ENCODE results near the gene IZUMO1R.
"Not testable (repeated sequence)": the region's sequence is repeated elsewhere in the genome, so short reads cannot be mapped to it uniquely, and the experiment has no call there.

Gene IZUMO1R

DNA sequence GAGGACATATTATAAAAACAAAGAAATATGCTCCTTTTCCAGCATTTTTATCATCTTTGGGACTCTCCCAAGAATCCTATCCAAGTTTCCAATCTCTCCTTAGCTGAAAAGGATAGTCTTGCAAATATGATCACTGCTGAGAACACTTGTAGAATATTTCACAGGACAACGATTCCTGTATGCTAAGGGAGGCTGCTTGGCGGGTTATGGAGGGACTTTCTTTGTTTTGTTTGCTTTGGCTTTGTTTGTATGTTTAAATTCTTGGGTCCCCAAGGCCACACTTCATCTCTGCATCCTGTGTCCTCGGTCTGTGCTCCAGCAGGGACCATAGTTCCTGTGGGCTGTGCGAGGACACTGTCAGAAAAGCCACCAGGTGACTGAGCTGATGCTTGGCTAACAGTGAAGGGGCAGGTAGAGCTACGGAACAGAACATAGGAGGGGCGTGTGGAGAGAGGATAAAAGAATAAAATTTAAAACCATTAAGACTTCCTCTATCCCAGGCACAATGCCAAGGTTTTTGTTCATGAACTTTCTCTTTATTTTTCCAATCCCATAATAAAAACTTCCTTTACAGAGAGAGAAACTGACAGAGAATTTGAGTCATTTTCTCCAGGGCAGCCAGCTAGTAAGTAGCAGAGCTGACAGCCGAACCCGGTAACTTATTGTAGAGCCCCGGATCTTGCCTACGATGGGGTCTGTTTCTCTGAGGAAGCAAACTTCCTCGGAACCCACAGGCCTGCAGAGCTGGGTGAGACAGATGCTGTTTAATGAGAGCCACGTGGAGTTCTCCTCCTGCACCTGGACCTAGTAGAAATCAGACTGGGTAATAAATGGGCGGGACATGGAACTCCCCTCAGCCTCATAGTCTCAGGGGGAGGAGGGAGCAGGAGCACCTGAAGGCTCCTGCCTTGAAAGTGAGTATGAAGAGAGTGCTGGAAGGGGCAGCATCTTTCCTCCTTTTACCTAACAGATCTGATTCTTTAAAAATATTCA is at the start of gene IZUMO1R:
Gene IZUMO1R, plus strand, starts transcription at position 615 of the 993 bp plus-strand sequence. CDS start 1,057 bp downstream, outside the sequence.
- H3K4me3 ChIP-seq, result no peak within 1 kb of the TSS
- H3K27ac ChIP-seq, result no peak within 1 kb of the TSS

DNA sequence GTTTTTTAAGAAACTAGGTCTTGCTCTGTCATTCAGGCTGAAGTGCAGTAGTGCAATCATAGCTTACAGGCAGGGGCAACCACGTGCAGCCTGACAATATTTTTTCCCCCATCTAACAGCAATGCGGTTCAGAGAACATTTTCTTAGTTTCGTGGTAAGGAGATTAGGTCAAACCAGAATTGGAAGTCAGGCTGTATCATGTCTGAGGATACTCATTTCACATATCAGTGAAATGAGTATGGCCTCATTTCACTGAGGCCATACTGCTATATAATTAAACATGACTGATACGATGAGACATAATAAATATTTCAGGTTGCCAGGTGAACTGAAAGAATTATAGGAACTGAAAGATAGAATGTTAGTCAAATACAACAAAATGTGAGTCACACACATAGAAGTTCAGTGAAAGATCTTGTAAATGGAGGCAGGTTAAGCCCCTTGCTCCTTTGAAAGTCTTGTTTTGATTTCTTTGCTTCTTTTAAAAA is 32.5 kb upstream of the IZUMO1R start:
- no peak overlapping the region for H3K4me3 ChIP-seq
- H3K27ac ChIP-seq, result no peak overlapping the region

DNA sequence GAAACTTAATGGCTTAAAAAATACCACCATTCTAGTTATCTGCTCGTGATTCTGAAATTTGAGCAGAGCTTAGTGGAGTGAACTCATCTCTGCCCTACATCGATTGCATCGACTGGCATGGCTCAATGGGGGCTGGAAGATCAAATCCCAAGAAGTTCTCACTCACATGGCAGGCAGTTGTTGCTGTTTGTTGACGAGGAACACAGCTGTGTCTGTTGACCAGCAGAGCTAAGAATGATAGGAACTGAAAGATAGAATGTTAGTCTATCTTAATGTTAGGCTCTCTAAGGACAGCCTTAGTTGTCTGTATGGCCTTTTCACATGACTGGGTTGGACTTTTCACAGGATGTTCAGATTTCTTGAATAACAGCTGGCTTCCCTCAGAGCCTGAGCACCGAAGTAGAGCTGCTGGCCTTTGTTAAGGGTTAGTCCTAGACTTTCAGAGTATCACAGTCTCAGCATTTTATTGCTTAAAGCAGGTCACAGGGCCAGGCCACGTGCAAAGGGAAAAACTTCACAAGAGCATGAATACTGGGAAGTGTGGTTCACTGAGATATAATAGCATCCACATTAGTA is 31.6 kb upstream of the IZUMO1R start:
- Histone ChIP-seq H3K27ac (no peak overlapping the region), H3K4me3 (no peak overlapping the region)

GRCh38 chr11:94275961-94276360 is 28.4 kb upstream of the IZUMO1R start:
- Histone ChIP-seq H3K27ac (no peak overlapping the region), H3K4me3 (no peak overlapping the region)

- Histone ChIP-seq H3K4me3 (no peak overlapping the region), H3K27ac (no peak overlapping the region)
Measured at GRCh38 chr11:94276943-94277342, 27.4 kb upstream of the IZUMO1R start.

DNA sequence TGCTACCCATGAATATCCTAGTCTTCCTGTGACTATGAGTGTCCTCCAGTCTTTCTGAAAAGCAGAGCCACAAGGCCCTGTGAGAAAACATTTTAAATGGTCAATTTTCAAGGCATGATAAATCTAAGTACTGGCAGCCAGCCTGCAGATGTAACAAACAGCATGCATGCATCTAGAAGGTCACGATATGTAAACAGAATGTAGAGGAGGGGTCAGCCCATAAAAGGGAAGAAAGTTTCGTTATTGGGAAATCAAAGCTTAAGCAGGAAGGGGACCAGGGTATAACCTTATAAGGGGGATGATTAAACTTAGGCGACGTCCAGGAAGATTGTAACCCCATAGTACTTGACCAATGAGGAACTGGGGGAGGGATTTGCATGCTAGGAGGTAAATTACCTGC is 26.2 kb upstream of the IZUMO1R start:
- not testable (repeated sequence) for H3K27ac ChIP-seq, H3K4me3 ChIP-seq

DNA sequence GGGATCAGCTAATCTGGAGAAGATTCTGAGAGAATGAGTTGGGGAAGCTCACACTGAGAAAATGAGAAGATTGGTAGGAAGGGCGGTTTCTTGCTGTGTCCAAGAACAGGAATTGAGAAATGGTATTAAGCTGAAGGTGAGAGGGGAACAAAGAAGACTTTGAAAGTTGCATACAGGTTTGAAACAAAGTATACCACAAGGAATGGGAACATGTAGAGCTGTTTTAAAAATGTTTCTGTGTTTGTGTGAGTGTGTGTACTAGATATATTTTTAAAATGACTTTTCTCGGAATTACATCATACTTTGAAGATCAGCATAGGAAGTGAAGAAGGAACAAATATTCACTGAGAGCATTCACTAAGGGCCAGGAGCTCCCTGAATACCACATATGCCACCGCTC is 24.4 kb upstream of the IZUMO1R start:
- no peak overlapping the region for H3K4me3 ChIP-seq
- H3K27ac ChIP-seq, result no peak overlapping the region

- H3K27ac ChIP-seq, result no peak overlapping the region
- H3K4me3 ChIP-seq, result no peak overlapping the region
Measured at GRCh38 chr11:94281324-94281723, 23.1 kb upstream of the IZUMO1R start.

- Histone ChIP-seq H3K4me3 (no peak overlapping the region), H3K27ac (no peak overlapping the region)
Measured at GRCh38 chr11:94283678-94284077, 20.7 kb upstream of the IZUMO1R start.

DNA sequence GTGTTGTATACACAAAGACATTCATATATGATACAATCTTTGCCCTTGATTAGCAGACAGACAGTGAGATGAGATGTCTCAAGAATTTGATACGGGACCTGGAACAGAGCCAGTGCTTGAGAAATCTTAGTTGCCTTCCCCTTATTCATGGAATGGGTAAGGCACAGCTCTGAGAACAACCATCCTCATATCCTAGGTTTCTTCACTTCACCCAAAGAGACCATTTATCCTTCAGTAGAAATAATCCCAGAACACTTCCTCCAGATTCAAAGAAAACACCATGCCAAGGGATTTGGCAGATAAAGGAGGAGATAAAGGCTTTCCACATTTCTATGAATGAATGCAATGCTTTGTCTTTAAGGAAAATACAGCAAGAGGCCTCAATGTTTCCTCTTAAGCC is 8.8 kb upstream of the IZUMO1R start:
- Histone ChIP-seq H3K27ac (no peak overlapping the region), H3K4me3 (no peak overlapping the region)

DNA sequence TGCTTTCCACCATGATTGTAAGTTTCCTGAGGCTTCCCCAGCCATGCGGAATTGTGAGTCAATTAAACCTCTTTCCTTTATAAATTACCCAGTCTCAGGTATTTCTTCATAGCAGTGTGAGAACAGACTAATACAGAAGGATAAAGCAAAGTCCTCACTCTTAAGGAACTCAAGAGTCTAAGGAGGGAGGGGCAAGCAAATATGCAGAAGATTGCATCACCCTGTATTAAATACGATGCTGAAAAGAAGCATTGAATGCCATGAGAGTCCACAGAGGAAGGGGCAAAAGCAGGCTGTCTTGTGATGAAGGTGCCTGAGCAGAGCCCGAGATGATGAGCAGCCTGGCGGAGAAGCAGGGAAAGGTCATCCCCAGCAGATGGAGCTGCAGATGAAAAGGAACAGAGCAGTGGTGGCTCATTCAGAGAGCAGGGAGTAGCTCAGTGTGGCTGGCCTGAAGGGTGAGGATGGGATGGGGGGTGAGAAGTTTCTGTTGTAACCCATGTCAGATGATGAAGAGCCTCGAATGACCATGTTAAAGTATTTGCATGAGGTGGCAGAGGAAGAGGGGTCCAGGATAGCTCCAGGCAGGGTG is 6.3 kb upstream of the IZUMO1R start:
- Histone ChIP-seq H3K27ac (no peak overlapping the region), H3K4me3 (no peak overlapping the region)

DNA sequence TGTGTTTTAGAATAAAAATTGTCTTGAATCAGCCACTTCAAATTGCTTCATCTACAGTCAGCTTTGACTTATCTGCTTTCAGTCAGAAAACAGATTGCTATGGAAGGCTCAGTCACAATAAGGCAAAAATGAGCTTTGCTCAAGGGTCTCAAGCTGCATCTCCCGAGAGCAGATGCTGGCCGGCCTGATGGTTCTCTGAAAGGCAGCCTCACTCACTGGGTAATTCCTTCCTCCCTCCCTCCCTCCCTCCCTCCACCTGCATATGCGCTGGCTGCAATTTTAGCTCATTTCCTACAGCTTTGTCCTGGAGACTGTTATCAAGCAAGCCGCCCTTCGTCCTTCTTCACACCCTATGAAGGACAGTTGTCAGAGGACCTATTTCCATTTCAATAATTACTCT is 1.6 kb upstream of the IZUMO1R start:
- H3K27ac ChIP-seq, result no peak overlapping the region
- H3K4me3 ChIP-seq, result no peak overlapping the region

GRCh38 chr11:94305146-94305545 is 766 bp downstream of the IZUMO1R start:
- no peak overlapping the region for H3K27ac ChIP-seq

GRCh38 chr11:94307101-94307791 is 2.9 kb downstream of the IZUMO1R start:
- H3K4me3 ChIP-seq, result no peak overlapping the region
- H3K27ac ChIP-seq, result no peak overlapping the region

More at GRCh38 chr11:94305146-94305545, 766 bp downstream of the IZUMO1R start:
- no peak overlapping the region for H3K4me3 ChIP-seq

DNA sequence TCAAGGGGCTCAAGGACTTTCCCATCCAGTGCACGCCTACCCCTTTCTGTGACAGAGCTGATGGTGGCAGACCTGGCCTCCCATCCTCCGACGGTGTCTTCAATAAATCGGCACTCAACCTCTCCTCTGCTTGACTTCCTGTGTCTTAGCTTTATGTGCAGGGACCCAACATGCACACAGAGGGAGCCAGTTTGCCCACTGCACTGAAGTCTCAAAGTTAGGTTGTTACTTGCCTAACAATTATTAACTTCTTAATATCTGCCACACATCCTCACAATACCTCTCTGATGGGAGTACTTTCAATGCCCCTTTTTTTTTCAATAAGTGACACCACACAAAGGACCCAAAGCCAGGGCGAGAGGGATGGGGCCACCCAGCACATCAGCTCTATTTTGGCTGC is 3.6 kb downstream of the IZUMO1R start:
- H3K4me3 ChIP-seq, result no peak overlapping the region
- no peak overlapping the region for H3K27ac ChIP-seq

- H3K4me3 ChIP-seq, result no peak overlapping the region
- no peak overlapping the region for H3K27ac ChIP-seq
Measured at GRCh38 chr11:94309757-94310156, 5.4 kb downstream of the IZUMO1R start.

DNA sequence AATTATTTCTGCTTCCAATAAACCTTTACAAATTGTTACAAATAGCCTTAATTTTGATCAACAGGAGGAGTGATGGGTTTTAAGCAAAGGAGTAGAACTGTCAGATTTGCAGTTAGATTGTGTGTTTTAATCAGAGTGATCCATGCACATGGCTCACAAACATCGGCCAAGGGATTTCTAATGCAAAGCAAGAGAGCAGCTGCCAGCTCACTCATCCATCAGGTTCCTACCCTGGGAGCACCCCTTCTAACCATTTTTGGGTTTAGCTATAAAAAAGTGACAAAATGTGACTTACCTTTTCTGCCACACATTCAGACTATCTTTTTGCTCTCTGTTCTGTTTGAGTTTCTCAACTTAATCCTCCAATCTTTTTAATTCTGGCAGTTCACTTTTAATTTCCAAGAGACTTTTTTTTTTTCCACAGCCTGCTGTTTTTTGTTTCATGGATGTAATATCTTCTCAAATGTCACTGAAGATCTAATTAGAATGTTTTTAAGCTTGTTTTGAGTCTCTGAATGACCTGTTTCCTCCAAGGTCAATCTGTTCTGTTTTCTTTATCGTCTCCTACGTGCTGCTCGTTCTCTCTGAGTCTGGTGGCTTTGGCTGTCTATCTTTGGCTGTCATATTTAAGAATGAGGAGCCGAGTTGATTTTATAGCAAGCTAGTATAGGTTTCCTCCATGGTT is 6.0 kb downstream of the IZUMO1R start:
- Histone ChIP-seq H3K4me3 (no peak overlapping the region), H3K27ac (no peak overlapping the region)

DNA sequence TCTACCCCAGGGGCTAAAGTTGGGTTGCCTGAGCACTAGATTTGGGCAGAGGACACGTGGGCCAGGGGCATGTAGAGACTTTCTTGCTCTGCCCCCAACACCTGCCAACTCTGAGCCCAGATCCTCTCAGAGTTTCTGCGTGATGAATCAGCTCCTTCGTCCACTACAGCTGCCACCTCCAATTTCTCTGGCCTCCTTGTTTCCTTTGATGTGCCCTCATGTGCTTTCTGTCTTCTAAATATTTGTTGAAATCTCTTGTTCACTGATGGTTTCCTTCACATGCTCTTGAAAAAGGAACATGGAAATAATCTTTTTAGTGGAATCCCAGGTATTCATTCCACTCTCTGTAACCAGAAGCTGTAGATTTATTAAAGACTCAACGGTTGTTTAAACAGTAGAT is 8.0 kb downstream of the IZUMO1R start:
- Histone ChIP-seq H3K27ac (no peak overlapping the region), H3K4me3 (no peak overlapping the region)

DNA sequence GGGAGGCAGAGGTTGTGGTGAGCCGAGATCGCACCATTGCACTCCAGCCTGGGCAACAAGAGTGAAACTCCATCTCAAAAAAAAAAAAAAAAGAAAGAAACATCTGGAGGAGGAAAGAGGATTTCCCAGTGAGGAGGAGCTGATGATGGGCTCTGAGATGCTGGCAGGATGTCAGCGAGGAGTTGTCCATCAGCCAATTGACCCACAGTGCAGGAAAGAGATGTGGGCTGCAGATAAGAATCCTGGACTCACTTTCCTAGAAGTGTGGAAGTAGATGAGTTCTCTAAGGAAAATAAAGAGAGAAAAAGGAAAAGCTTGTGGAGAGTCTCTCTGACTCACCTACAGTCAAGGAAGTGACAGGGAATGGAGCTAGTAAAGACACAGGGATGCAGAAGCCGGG is 9.7 kb downstream of the IZUMO1R start:
- H3K4me3 ChIP-seq, result no peak overlapping the region
- no peak overlapping the region for H3K27ac ChIP-seq

GRCh38 chr11:94315664-94316063 is 11.3 kb downstream of the IZUMO1R start:
- H3K4me3 ChIP-seq, result no peak overlapping the region
- H3K27ac ChIP-seq, result no peak overlapping the region

Measured in skin epidermis (tissue), 12 donors.